GDM1 (cell line): ENCODE data around the gene PLEKHA3.
"Not testable (repeated sequence)": the region's sequence is repeated elsewhere in the genome, so short reads cannot be mapped to it uniquely, and the experiment has no call there.

Experiments
- DNase-seq: peaks from one replicate; lab custom pipeline; 2025; lab: John Stamatoyannopoulos, UW

PLEKHA3 gene

DNA sequence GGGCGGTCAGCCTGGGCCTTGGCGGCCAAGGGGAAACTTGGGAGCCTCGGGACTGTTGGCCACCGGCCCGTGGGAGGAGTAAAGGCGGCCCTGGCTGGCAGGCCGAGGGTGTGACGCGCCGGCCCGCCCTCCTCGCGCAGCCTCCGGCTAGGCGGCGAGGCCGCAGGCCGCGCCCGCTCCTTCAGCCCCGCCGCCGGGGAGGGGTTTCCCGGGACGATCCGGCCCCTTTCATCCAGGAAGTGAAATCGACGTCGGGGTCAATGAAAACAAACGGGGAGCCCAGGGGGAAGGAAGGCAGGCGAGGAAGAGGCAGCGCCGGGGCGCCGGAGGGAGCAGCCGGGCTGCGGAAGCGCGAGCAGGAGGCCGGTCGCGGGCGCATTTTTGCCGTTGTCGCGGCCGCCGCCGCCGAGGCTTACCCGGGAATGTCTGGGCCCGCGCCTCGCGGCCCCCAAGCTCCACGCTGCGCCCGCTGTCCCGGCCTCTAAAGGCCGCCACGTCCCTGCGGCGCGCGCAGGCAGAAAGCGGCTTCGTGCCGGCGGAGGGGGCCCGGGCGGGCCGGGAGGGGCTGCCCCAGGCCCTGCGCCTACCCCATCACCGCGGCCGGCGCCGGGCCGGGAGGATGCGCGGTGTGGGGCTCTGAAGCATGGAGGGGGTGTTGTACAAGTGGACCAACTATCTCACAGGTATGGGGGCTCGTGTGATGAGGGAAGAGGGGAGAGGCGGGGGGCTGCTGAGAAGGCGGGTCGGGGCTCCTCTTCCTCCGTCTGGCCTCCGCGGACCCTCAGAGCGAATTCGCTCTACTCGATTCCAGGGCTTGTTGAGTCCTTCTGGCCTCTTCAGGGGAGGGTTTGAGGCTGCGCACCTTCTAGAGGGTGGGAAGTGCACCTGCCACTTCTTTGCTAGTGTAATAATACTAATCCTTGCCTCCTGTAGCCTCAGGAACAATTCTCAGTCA lies at the start of gene PLEKHA3:
TSS of gene PLEKHA3 (plus strand) at position 231 of the 955 bp plus-strand sequence. CDS start at position 644, 413 bp downstream.
- DNase-seq: peak; percentile 86

DNA sequence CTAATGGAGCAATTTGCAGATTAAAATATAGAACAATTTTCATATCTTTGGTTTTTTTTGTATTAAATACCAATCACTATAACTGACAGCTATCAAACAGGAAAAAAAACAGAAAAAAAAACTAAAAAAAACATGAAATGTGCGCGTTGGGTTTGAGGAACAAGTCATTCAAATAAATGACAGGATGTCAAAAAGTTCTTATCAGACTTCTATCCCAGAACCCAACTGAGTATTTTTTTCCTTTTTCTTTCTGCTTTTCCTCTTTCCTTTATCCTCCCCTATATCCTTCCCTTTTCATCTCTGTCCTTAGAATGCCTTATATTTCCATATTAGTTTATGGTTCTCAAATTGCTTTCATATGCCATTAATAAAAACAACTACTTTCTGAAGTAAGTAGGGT lies 43.6 kb upstream of the PLEKHA3 start:
- no peak for DNase-seq

DNA sequence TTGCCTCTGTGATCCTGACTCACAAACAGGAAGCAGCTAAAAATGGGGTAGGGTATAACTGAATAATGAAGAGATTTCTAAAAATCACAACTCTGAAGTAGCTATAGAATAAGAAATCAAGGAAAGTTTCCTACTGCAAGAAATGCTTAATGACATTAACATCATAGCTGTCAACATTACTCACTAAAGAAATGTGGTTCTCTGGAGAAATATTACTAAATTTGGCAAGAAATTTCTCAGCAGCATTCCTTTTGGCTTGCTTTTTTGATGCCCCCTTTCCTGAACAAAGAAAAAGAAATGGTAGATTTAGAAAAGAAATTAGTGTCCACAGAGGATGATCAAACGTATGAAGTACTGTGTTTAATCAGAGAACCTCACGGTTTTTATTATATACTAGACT lies 38.8 kb upstream of the PLEKHA3 start:
- DNase-seq: no peak

DNA sequence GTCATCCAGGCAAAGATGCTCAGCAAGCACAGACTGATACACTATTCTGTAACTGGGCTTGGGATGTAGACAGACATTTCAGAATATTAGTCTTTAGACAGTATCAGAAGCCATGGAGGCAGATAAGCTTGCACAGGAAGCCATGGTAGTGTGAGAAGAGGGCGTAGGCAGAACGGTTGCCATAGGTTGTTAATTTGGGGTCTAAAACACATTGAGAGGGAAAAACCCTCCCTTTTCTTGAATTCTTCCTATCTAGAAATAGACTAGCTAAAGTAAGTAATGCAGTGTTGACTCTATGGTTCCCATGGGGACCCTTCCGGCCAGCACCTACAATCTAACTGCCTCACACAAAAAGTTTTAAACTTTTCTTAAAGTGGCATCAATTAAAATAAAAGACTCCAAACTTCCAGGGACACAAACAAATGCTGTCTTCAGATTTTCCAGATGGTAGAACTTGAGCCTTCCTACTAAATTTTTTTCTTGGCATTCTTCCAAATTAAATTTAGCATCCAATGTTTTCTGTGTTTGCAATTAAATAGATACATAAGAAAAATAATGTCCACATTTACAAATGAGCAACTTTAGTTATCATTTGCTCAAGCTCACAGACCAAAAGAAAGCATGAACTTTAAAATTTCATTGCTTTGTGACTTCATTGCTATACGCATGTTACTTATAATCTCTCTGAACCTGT lies 31.1 kb upstream of the PLEKHA3 start:
- DNase-seq: no peak

DNA sequence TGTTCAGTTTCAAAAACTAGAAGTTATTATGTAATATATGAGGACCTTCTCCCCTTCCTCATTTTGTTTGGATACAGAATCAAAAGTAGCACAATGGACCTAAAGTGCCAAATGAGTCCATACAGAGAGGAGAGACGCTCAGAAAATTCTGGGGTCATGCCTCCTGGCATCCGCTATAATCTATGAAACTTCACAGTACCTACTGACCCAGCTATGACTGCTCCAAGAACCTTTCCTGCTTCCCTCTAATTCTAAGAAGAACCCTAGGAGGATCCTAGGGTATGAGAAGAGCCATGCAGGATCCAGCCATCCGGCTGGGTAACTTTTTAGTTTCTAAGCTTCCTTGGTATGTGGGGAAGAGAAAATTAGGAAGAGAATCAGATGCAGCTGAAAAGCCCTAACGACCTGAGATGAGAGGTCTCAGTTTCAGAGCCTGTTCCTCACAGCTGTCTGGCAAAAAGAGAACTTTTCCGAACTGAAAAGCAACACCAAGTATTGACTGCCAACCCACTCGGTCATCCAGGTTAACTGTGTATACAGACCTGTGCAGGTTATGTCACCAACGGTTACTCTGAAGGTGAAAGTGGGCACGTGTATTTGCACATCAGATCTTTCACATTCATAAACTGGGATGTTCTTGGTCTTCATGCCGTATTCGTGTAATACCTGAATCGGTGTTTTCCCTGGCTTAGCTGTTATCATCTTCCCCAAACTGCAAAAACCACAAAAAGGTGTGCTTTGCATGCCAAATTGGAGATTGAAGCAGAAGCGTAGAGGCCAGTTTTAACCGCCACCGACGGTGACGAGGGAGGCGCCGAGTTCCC lies 30.3 kb upstream of the PLEKHA3 start:
- no peak for DNase-seq

DNA sequence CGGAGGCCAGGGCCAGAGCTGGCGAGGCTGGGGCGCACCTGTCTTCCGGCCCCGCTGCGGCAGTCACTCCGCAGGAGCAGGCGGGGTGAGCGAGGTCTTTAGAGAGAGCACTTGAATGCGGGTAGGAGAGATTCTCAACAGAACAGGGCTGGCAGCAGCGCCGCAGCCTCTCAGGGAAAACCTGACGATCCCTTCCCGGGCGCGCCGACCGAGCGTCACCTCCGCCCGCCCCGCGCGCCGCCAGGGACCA lies 29.8 kb upstream of the PLEKHA3 start:
- DNase-seq: no peak

DNA sequence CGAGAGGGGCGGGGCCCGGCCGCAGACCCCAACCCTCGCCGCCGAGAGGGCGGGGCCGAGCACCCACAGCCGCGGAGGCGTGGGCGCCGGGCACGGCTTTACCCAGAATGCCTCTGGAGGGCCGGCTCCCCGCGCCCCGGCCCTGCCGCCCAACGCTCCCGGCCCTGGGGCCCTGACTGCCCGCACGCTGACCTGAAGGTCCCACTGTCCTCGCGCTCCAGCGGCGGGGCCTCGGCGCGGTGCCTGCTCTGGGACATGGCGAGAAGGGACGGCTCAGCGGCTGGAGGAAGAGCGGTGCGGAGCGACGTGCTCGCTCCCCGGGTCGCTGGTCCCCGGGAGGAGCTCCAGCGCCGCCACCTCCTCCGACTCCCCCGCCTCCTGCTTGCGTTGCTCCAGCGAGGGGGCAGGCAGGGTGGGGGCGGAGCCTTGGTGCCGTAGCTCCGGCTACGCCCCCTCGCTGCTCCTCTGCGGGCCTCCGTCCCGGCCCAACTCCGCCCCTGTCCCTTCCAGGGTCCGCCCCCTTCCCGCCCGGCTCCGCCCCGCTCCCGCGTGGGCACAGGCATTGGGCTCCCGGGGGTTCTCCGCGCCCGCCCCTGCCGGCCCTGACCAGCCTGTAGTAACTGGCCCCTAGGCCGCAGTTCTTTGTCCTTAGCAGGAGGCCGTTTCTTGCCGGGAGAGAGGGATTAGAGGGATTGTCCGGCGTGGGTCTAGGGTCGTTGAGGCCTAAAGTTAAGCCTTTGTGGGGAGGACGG lies 29.3 kb upstream of the PLEKHA3 start, which contains the start of the genes PJVK and PRKRA:
TSS of gene PJVK (plus strand) at position 605 of the 752 bp plus-strand sequence. CDS start 2,032 bp downstream, outside the sequence.
TSS of gene PRKRA (minus strand) at position 402 of the 752 bp plus-strand sequence. CDS start at position 257, 145 bp downstream.
- DNase-seq: peak; percentile 97

DNA sequence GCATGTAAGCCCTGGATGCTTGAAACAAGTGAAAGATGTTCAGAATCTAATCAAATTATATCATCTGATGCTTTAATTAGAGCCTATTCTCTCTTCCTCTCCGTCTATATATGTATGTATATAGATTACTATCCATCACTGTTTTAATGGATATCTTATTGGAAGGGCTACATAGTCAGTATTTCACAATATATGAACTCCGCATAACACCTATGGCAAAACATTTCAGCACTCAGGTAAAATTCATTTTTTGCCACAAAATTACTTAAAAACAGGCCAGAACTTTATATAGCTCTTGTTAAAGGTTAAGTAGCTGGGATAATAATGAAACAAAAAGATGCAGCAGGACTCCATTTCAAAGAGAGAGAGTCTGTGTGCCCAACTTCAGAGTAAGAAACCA lies 27.9 kb upstream of the PLEKHA3 start:
- DNase-seq: no peak

DNA sequence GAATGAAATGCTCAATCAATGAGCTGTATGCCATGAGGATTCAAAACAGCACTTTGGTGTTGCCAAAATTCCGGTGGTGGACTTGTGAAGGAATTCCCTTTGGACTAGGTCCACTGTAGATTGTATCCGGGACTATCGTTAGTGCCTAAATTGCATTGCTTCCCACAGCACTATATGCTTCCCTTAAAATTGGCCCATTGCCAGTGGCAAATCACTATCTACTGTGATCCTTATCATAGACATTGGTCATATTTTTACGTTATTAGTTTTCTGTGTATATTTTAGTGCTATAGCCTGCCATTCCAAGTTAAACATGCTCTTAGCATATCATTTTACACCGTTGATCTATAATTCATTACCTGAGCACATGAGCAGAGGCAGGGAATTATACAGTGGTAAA lies 27.4 kb upstream of the PLEKHA3 start:
- no peak for DNase-seq

DNA sequence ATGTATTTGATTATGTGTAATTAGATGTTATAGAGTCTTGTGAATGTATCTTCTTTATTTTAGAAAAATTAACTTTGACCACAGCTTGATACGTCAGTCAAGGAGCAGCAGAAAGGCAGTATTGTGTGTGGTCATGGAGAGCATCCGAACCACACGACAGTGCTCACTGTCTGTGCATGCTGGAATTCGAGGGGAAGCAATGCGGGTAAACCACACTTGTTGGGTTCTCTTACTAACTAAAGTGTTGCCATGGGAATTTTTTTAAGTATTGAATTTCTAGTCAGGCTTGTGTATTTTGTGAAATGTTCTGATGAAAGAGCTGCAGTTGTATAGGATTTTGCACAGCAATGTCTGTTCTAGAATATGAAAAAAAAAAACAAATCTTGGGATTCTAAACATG lies 24.3 kb upstream of the PLEKHA3 start:
- DNase-seq: no peak

DNA sequence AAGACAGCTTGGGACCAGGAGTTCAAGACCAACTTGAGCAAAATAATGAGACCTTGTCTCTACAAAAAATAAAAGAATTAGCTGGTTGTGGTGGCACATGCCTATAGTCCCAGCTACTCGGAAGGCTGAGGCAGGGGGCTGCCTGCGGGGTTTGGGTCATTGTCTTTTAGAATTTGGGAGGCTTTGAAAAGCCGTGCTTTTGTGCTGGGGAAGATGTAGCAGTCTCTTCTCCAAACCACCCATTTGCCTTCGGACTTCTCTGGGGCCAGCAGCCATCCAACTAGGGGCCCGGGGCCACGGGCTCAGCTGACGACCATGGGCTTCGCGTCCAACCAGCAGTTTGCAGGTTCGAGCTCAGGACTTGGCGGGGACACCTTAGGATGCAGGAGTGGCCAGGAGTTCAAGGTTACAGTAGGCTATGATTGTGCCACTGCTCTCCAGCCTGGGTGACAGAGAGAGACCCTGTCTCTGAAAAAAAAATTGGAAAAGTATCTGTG lies 22.8 kb upstream of the PLEKHA3 start:
- no peak for DNase-seq

DNA sequence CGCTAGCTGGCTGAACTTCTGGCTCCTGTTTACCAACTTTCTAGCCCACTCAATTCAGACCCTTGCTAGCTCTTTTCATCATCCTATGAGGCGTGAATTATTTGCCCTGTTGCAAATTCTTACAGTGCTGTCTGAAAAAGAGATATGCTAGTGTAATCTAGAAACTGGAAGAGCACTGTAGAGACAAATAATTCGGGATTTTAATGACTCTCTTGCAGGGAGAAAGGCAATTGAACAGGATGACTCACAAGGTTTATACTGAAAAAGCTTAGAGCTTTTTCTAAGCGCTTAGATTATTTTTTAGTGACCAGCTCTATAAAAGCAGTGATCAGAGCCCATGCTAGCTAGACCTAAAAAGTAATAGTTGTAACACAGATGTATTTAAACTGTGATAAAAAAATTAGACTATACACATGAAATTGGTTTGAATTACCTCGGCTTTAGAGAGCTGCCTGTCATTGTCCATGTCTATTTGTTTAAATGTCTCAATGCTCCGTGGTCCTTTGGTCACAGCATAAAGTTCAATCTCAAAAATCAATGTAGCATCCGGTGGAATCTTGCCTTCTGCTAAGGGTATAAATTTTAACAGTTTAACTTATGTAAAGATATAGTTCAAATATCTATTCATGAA lies 10.9 kb upstream of the PLEKHA3 start:
- no peak for DNase-seq

DNA sequence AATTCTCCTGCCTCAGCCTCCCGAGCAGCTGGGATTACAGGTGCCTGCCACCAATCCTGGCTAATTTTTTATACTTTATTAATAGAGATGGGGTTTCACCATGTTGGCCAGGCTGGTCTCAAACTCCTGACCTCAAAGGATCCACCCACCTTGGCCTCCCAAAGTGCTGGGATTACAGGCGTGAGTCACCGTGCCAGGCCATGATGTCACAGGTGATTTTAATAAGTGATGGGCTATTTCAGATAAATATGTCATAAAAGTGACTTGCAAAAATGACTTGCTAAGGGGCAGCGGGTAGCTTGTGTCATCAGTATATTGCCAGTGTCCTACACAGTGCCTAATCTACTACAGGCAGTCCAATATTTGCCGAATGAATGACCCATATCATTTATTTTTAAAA lies 8.9 kb upstream of the PLEKHA3 start:
- DNase-seq: not testable (repeated sequence)

DNA sequence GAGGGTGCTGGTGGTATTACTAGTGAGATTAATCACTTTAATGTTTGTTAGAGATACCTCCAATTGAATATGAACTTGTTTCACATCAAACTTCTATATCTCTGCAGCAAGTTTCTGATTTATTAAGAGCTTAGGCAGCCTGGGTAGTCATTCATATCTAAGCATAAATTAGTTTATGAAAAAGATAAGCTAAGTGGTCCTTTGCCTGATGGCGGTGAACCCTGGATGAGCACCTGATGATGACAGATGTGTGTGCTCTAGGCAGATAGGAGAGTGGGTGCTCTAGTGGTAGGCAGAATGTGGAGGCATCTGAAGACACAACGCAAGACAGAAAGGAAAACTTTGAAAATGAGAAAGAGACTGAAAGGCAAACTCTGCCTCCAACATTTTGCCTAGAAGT lies 6.9 kb upstream of the PLEKHA3 start:
- DNase-seq: no peak

DNA sequence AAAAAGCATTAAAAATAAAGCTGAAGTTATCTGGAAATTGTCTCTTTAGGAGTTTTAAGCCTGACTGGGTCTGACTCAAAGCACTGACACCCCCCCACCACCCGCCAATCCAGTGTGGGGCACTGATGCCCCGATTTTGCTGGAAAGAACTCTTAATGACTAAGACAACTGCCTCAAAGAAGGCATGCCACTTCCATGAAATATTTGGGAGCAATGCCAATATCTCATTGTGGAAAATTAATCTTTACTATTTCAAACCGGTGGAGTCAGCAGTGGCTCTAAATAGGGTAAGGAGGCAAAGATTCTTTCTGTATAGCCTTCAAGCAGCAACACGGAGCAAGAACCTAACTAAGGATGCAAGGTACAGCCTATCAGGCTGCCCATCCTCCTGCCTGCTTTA lies 6.3 kb upstream of the PLEKHA3 start:
- no peak for DNase-seq

DNA sequence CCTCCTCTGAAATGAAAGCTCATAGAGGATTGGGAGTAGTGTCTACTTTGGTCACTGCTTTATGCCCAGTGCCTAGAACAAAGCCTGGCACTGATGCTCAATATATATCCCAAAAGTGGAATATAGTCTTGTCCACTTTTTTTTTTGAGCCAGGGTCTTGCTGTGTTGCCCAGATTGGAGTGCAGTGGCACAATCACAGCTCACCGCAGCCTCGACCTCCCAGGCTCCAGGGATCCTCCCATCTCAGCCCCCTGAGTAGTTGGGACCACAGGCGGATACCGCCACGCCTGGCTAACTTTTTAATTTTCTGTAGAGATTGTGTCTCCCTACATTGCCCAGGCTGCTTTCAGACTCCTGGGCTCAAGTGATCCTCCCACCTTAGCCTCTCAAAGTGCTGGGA lies 5.7 kb upstream of the PLEKHA3 start:
- DNase-seq: no peak

DNA sequence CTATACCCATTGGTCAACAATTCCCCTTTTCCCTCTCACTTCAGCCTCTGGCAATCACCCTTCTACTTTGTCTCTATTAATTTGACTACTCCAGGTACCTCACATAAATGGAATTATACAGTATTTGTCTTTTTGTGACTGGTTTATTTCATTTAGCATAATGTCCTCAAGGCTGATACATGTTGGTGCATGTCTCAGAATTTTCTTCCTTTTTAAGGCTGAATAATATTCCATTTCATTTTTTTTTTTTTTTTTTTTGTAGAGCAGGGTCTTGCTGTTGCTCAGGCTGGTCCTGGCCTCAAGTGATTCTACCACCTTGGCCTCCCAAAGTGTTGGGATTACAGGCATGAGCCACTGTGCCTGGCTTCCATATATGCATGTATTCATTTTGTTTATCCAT lies 3.8 kb upstream of the PLEKHA3 start:
- no peak for DNase-seq

DNA sequence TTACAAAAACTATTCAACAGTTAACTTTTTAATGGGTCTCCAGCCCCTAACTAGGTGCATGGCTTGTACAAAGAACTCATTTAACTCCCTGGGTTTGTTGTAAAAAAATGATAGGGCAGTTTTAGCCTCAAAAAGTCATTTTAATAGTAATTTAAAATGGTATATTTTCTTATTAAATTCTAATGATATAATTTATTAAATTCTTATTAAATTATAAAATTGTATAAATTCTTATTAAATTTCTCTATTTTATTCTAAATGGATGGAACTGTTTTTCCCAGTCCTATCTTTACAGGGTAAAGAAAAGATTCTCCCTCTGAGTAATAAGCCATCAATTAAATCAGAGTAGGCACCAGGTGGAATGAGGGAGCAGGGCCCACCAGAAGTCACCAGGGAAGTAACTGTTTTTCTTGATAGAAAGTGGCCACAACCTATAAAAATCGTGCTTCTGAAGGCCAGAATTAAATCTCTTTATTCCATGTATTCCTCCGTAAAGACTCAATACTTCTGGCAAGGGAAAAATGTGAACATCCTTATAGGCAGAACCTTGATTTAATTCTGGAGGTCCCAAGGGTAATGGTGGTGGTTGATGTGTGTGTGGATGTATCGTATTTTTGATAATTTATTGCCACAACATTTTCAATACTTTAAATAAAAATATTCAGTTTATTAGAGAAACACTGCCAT lies 2.7 kb upstream of the PLEKHA3 start:
- DNase-seq: no peak

DNA sequence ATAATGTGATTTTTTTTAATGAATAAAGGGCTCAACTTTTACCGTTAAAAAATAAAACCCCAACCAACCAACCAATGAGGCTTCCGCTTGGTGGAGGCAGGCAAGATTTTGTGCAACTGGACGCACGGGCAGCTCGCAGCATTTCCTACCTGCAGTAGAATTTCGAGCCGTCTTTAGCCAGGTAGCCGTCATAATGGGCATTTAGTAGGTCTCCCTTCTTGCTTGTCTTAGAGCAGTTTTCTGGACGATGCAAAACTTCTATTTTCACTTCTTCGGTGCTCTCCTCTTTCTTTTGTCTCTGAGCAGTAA lies 2.2 kb upstream of the PLEKHA3 start:
- no peak for DNase-seq

DNA sequence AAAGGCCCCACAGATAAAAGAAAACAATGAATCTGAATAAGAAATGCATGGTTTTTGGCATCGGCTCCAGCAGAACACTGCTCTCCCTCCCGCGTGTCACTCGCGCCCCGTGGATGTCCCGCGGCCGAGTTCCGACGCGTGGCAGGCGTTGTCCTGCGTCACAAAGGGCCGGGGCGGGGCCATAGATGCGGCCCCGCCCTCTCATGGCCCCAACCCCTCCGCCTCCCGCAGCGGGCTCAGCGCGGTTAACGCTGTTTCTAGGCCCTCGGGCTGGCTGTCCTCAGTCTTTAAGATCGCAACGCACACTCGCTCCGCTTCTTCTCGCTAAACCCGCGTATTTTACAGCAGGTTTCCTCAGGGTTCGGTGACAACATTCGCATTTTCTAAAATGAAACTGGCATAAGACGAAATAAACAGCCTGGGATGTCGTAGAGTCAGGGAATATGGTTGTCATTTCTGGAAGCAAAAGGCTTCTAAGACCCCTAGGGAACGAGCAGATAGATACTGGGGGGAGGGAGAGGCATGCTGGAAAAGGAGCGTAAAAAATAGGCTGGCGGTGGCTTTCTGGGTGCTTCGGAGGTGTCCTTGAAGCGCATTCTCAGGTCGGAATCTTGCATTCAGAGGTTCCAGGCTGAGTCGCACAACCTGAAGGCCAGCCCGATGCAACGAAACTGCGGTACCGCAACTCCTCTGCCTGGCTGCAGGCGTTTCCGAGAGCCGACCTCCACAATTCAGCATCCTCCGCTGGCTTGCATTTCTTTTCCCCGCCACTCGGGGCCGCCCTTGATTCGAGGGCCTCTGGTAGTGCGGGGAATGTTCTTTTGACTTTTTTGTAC lies 1.6 kb upstream of the PLEKHA3 start, which contains the start of gene FKBP7:
TSS of gene FKBP7 (minus strand) at position 162 of the 836 bp plus-strand sequence. CDS start at position 61, 101 bp downstream.
- DNase-seq: peak; percentile 72
